A549 (cell line): ENCODE data around the gene ZBTB4.

Source experiments
- CHD2 ChIP-seq: fragments of 150-350 bp; IDR thresholded peaks from 2 replicates; pipeline ENCODE4 v1.6.1; 2014; ENCODE audit warnings: low read length; ENCODE audit not compliant: partially characterized antibody
- CTCF ChIP-seq: fragments of >200 bp; sonication (Bioruptor Twin); formaldehyde crosslinking; IDR thresholded peaks from 3 replicates; pipeline ENCODE4 v1.5.1; 2016
- EP300 ChIP-seq, 2 experiments: fragments of >200 bp; sonication (Bioruptor Twin); formaldehyde crosslinking; IDR thresholded peaks; 2 replicates in 1 of 2; 3 replicates in 1 of 2; pipeline ENCODE4 v1.6.1; 2016 to 2017
- HDAC2 ChIP-seq: fragments of 200-600 bp; sonication (generic); IDR thresholded peaks from 2 replicates; pipeline ENCODE4 v1.6.1; 2016
- MAX ChIP-seq: IDR thresholded peaks from 2 replicates; pipeline ENCODE4 v1.6.1; 2012
- ZNF302 ChIP-seq: fragments of 250-450 bp; sonication (Bioruptor Pico); IDR thresholded peaks from 2 replicates; pipeline ENCODE4 v1.9.0; 2021; ENCODE audit warnings: inconsistent platforms, mild to moderate bottlenecking, moderate library complexity

GRCh38 chr17:7415784-7416183 is 63.6 kb downstream of the ZBTB4 start:
- no peak for TF ChIP-seq ZNF302 (CRISPR knock-in tag)
- TF ChIP-seq CTCF: no peak
- TF ChIP-seq MAX: no peak
- no peak for TF ChIP-seq EP300 (IDR thresholded peaks at IDR 0.05)
- no peak for TF ChIP-seq HDAC2
- no peak for TF ChIP-seq CHD2
